CD4-positive, alpha-beta T cell treated with Interferon gamma for 1 hour (primary cell): ENCODE results near the gene LRMDA.

ENCODE experiments used
- DNase-seq: peaks from one replicate; pipeline ENCODE4 v3.0.0-alpha.2; 2020

Gene LRMDA

DNA sequence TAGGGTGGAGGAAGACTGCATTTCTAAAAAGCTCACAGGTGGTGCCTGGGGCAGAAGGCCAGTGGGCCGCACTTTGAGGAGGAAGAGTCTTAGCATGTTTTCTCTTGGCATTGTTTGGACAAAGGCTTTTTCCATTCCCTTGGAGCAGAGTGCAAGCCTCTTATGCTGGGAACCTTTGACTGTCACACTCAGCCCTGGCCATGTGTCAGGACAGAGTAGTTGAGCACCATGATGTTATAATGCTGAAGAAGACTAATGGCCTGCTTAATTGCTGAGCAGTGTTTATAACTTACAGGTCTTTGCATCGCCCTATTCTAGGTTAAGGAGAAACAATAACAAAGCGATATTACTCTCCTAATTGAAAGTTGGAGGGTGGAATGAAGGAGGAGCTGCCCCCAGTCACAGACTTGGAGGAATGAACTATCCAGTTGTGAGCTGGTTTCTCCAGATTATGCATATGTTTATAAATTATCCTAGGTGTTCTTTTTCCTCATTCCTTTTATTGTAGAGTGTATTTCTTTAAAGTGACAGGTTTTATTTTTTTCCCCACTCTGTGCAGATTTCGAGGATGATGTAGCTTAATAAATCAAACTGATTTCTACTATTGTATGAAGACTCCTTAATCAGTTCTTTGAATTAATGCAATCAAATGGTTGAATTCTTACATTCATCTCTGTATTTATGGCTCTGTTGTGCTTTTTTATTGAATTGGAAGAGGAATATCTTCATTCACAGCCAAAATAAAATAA, 767.0 kb downstream of the LRMDA start:
- no peak for DNase-seq

DNA sequence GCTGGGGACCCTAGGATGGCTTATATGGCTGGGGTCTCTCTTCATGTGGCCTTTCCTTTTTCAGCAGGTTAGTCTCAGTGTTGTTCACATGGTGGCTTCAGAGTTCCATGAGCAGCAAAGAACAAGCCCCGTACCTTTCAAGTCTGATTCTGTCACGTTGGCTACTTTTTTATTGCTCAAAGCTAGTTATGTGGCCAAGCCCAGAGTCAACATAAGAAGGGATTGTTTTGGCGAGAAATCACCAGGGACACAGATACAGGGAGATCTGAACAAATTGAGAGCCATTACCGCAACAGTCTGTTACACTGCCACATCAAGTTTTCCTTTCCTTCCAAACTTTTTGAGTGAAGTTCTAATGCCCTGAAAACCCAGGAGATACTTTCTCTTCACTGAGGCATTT, 770.5 kb downstream of the LRMDA start:
- DNase-seq: no peak

- no peak for DNase-seq
Observed at GRCh38 chr10:76202777-76203176, 771.4 kb downstream of the LRMDA start.

- no peak for DNase-seq
Observed at GRCh38 chr10:76205361-76205760, 773.9 kb downstream of the LRMDA start.

- no peak for DNase-seq
Observed at GRCh38 chr10:76206797-76207352, 775.5 kb downstream of the LRMDA start.

- no peak for DNase-seq
Observed at GRCh38 chr10:76209135-76209534, 777.7 kb downstream of the LRMDA start.

GRCh38 chr10:76210211-76210610, 778.8 kb downstream of the LRMDA start:
- DNase-seq: no peak

GRCh38 chr10:76211691-76212090, 780.3 kb downstream of the LRMDA start:
- no peak for DNase-seq

DNA sequence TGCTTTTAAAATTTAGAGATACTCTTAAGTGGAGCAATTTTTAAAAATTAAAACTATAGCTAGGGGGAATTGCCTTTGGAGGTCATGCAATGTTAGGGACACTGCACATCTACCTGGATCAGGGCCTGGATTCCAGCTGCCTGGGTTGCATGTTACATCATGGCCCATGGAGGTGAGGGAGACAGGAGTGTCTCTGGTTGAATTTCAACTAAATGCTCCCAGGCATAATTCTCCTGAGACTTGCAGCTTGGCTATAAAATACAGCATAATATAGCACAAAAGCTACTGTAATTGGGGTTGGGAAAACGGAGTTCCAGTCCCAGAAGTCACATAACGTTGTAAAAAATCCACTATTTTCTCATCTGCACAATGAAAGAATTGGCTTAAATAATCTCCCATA, 782.5 kb downstream of the LRMDA start:
- no peak for DNase-seq

DNA sequence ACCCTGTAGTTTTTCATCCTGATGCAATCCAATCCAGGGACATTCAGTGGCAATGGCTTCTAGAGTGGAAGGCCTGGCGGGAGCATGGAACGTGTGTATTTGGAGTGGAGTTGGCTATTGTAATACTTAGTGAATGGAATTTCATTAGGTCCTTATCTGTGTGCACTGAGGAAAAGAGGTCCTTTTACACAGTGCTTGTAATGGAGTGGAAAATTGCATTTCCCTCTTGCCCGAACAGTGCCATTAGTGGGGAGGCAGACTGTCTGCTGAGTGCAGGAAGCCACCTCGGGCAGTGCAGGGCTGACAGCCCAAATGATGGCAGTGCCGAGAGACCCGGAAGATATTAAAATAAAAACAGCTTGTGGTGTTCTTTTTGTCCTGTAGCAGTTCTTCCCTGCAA, 786.6 kb downstream of the LRMDA start:
- no peak for DNase-seq

- DNase-seq: no peak
Observed at GRCh38 chr10:76229341-76229740, 797.9 kb downstream of the LRMDA start.

- no peak for DNase-seq
Observed at GRCh38 chr10:76230921-76231285, 799.5 kb downstream of the LRMDA start.

GRCh38 chr10:76231286-76231934, 800.0 kb downstream of the LRMDA start:
- DNase-seq: no peak

DNA sequence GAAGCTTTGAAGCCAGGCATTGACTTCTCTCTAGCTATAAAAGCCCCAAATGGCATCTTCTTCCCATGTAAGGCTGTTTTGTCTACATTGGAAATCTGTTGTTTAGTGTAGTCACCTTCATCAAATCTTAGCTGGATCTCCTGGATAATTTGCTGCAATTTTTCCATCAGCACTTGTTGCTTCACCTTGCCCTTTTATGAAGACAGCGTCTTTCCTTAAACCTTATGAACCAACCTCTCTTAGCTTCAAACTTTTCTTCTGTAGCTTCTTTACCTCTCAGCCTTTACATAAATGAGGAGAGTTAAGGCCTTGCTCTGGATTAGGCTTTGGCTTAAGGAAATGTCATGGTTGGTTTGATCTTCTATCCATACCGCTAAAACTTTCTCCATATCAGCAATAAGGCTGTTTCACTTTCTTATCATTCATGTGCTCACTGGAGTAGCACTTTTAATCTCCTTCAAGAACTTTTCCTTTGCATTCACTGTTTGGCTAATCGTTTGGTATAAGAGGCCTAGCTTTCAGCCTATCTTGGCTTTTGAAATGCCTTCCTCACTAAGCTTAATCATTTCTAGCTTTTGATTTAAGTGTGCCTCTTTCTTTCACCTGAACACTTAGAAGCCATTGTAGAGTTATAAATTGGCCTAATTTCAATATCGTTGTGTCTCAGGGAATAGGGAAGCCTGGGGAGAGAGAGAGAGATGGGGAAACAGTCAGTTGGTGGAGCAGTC, 803.2 kb downstream of the LRMDA start:
- no peak for DNase-seq

GRCh38 chr10:76236356-76236755, 804.9 kb downstream of the LRMDA start:
- no peak for DNase-seq

DNA sequence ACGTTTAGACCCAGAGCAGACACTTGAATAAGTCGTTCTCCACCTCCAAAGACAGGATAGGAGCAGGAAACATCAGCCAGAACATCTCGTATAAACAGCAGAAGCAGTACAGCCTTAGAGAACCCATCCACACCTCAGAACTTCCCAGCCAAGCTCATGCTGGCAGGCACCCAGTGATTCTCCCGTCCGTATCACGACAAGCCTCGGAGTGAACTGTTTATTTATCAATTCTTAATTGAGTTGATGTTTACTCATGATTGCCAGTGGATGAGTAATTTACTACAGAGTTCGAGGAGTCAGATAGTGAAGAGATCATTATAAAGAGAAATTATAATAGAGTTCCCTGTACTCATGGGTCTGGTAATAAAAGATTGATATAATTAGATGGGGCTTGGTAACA, 811.5 kb downstream of the LRMDA start:
- no peak for DNase-seq

- DNase-seq: no peak
Observed at GRCh38 chr10:76244061-76244686, 812.8 kb downstream of the LRMDA start.

DNA sequence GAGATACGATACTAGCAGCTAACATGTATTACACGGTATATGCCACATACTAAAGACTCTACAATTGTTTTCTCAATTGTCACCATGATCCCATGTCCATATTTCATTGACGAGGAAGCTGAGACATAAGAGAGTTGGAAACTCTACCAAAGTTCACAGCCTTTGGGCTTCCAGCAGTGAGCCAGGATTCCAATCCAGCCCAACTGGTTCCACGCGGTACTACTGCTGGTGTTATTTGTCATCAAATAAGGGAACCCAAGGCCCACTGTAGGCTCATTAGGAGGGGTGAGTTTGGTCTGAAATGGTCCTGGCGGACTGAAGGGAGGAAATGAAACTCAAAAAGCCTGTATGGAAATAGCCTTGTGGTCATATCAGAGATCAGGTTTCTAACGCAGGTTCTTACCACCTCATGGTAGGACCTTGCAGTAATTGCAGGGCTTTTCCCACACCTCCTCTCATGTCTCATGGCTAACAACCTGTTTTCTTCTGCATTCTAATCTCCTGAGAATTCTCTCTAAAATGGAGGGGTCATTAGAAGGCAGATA, 814.6 kb downstream of the LRMDA start:
- DNase-seq: no peak

DNA sequence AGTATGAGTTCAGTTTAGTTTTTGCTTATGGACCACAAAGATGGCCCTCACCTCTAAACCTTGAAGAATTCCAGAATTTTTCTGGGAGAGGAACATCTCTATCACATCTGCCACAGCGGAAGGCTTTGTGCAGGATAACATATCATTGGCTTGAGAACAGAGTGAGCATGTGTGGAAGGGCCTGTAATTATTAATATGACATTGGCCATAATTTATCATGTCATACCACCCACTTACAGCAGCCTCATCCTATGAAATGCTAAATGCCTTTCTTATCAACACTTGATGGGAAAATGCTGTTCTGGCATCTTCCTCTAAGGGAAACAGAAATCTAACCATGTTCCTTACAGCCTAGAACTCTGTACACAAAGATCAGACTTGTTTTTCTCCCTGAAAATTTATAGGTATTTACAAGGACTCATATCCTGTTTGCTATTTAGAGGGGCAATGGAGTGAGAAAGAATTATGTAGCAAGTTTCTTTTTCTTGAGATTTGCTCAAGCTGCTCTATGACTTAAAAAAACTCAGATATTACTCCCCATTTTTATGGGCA, 817.3 kb downstream of the LRMDA start:
- DNase-seq: no peak

- DNase-seq: no peak
Observed at GRCh38 chr10:76251841-76252671, 820.6 kb downstream of the LRMDA start.

DNA sequence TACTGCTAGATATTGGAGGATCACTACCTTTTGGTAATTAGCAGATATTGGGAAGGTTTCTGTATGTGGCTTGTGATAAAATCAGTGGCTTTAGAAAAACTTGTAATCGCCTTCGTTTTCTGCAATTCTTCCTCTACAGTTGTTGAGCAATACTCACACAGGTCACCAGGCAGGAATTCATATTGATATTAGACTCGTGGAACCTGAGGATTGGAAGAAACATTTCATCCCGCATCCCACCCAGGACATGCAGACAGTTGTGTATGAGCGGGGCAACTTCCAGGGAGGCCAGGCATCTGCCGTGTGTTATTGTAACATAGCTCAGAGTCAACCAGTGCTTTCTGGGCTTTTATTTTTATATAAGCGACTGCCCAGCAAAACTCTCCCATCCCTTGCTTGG, 821.3 kb downstream of the LRMDA start:
- DNase-seq: no peak

DNA sequence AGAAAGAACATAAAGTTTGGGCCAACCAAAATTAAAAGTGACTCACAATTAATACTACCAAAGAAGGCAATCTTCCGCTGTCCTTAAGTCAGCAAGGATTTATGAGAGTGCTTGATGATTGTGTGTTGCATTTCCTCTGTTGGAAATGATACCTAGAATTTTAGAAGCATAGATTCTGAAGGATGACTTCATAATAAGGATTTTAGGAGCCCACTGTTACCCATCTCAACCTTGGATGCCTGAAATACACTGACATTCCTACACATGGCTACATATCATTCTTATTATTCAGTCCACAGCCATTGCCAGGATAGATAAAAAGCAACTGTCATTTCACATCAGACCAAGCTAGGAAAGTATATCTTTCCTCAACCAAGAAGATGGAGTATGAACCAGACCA, 823.8 kb downstream of the LRMDA start:
- DNase-seq: no peak
